ENCODE data around the gene DNAH10.

Gene DNAH10

GRCh38 chr12:123984903-123985302, 222.8 kb downstream of the DNAH10 start:
- peaks cover 3% of the 10 kb centered on the region; the same call in 1 of the 2 replicates for H3K36me3 ChIP-seq (ENCODE audit: low read length)
- H3K4me3 ChIP-seq (ENCODE audit: insufficient read depth, low read length, poor library complexity, severe bottlenecking) = no peak overlapping the region
- no peak for TF ChIP-seq CTCF (IDR thresholded peaks at IDR 0.05; ENCODE audit: insufficient read depth, low read length, poor library complexity, severe bottlenecking)
- TF ChIP-seq EZH2phosphoT487 (conservative IDR thresholded peaks at IDR 0.05; ENCODE audit: low read length) = no peak
- H3K9me2 ChIP-seq (replicated peaks; ENCODE audit: insufficient read depth, low read length) = no peaks in the 10 kb centered on the region
- no peaks in the 10 kb centered on the region for H3F3A ChIP-seq (ENCODE audit: insufficient read depth)
- H3K27ac ChIP-seq (ENCODE audit: low read depth, low read length) = no peak overlapping the region
- no peak overlapping the region for H3K4me2 ChIP-seq (ENCODE audit: low read depth, low read length, poor library complexity, severe bottlenecking)
- H3K27me3 ChIP-seq (ENCODE audit: low read length) = no peaks in the 10 kb centered on the region
- H3K9ac ChIP-seq (ENCODE audit: low read length) = no peak overlapping the region
- H4K20me1 ChIP-seq (ENCODE audit: low read depth, low read length) = 0 out of 2 replicates have a peak, but pooled peaks cover 4% of the 10 kb centered on the region
- H2AFZ ChIP-seq (ENCODE audit: low read depth, low read length, severe bottlenecking) = no peak overlapping the region
- peaks cover 19% of the 10 kb centered on the region for H3K79me2 ChIP-seq (ENCODE audit: insufficient read depth, low read length)
- H3K9me3 ChIP-seq (ENCODE audit: insufficient read depth, low read length) = no peaks in the 10 kb centered on the region

All from SU-DHL-6 (cell line).